LNCAP (cell line): ENCODE data around the gene FIZ1.

Source experiments
- CTCF ChIP-seq: fragments of 450-650 bp; IDR thresholded peaks from 2 replicates; pipeline ENCODE4 v1.5.1; 2017; ENCODE audit warnings: mild to moderate bottlenecking

FIZ1 gene

GRCh38 chr19:55546822-55547614 lies 52.3 kb downstream of the FIZ1 start:
- no peak for TF ChIP-seq CTCF

- no peak for TF ChIP-seq CTCF
These were observed 53.3 kb downstream of the FIZ1 start for GRCh38 chr19:55546011-55546410.

- no peak for TF ChIP-seq CTCF
These were observed 53.9 kb downstream of the FIZ1 start, which contains the start of gene SBK3 for GRCh38 chr19:55545443-55545842. Gene SBK3, minus strand, starts transcription at chr19:55545543. Its CDS starts 0 bp downstream, at chr19:55545543.

- no peak for TF ChIP-seq CTCF
These were observed 54.4 kb downstream of the FIZ1 start for GRCh38 chr19:55544776-55545439.

GRCh38 chr19:55544014-55544413 lies 55.3 kb downstream of the FIZ1 start:
- no peak for TF ChIP-seq CTCF

- no peak for TF ChIP-seq CTCF
These were observed 55.8 kb downstream of the FIZ1 start for GRCh38 chr19:55543567-55543966.

- TF ChIP-seq CTCF: no peak
These were observed 56.9 kb downstream of the FIZ1 start for GRCh38 chr19:55542292-55542855.
